Measurements from ENCODE around the gene TAAR1. TPM values are rescaled to one million over a fixed set of nuclear protein-coding genes. Genes with fewer than 3 reads are reported as not detected.
A peak's percentile ranks its signal among the peaks of the same experiment; 100 is the strongest.

TAAR1 gene
- total RNA-seq, 1 experiment from 2014 or later = not detected

DNA sequence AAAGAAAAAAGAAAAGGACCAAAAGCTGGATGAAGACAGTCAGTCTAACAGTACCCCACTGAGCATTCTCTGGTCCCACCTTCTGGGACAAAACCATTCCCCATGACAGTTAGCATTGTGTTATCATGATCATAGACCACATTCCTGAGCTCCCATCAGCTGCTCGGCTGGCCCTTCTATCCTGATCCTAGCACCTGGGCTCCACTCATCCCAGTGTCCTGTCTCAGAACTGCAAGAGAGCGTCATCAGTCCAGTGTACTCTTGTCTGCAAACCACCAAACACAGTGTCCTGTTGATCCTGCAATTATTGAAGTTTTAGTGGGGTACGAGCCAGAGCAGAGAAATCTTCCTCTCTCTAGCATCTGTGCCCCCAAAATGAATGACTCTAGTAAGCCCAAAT lies 16.0 kb upstream of the TAAR1 start:
- H3K4me3 ChIP-seq (replicated peaks in 1 of 2; ENCODE audit: low read depth in 1 of 2, low read length in 2 of 2) = no peak overlapping the region
- H3K9me2 ChIP-seq (ENCODE audit: insufficient read depth) = no peaks in the 10 kb centered on the region
- ChIA-PET RAD21 (ENCODE audit: low non-redundant PET in 1 of 2, low total read pairs in 2 of 2, uncharacterized antibody in 2 of 2, unreplicated experiment in 2 of 2) (no interaction called here), POLR2A (no interaction called here), CTCF (interaction anchor here (0.7 kb wide), 1 partner anchor 40 kb away, joined by 3 read pairs; no protein-coding TSS in a partner anchor)
- intact Hi-C loops (cut with micrococcal nuclease) = no loop called here
- no peaks in the 10 kb centered on the region for H3K36me3 ChIP-seq (ENCODE audit: control insufficient read depth in 1 of 2, insufficient read depth in 2 of 2, low read length in 2 of 2)
- peaks cover 0 to under 1% of the 10 kb centered on the region in 2 experiments; a peak in 2 of 4 replicates for H3K4me1 ChIP-seq (ENCODE audit: control insufficient read depth in 1 of 2, insufficient read depth in 2 of 2, low read length in 2 of 2)
- H3K27ac ChIP-seq (ENCODE audit: low read depth, low read length) = no peak overlapping the region
- peak; percentile 63; the same call in 1 of the 2 replicates for ATAC-seq
- no peaks in the 10 kb centered on the region for H3K79me2 ChIP-seq (ENCODE audit: insufficient read depth, low read length)
- H3K9ac ChIP-seq (ENCODE audit: low read length) = no peak overlapping the region
- H2AFZ ChIP-seq (ENCODE audit: low read depth, low read length, poor library complexity, severe bottlenecking) = no peak overlapping the region
- DNase-seq (ENCODE audit: low read depth, low spot score) = no peak
- H3K4me2 ChIP-seq (ENCODE audit: low read length) = no peak overlapping the region
- BruUV-seq (replicated peaks) = no TSS peak
- H3K27me3 ChIP-seq (ENCODE audit: insufficient read depth, low read length) = no peaks in the 10 kb centered on the region
- TF ChIP-seq SRF (IDR thresholded peaks at IDR 0.05; ENCODE audit: low read depth) = no peak
- H4K20me1 ChIP-seq (ENCODE audit: insufficient read depth) = no peaks in the 10 kb centered on the region
- H3K9me3 ChIP-seq (ENCODE audit: control insufficient read depth in 1 of 2, insufficient read depth in 1 of 2, low read depth in 1 of 2, low read length in 2 of 2) = no peaks in the 10 kb centered on the region

DNA sequence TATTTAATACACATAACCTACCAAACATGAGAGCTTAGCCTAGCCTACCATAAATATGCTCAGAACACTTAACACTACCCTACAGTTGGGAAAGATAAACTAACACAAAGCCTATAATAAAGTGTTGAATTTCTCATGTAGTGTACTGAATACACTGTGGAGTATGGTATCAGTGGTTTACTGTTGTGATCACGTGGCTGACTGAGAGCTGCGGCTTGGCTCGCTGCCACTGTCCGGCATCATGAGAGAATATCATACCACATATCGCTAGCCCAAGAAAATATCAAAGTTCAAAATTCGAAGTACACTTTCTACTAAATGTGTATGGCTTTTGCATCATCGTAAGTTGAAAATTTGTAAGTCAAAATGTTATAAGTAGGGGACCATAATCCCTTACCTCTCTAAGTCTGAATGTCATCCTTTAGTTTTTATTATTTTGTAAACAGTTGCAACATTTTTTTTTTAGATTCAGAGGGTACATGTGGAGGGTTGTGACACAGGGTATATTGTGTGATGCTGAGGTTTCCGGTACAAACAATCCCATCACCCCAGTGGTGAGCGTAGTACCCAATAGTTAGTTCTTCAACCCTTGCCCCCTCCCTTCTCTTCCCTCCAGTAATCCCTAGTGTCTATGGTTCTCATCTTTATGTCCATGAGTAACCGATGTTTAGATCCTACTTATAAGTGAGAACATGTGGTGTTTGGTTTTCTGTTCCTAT lies 14.6 kb upstream of the TAAR1 start:
- TF ChIP-seq ZFX (IDR thresholded peaks at IDR 0.05) = no peak
- no peak for TF ChIP-seq EZH2 (IDR thresholded peaks at IDR 0.05)
- TF ChIP-seq POLR2AphosphoS5 (IDR thresholded peaks at IDR 0.05; ENCODE audit: low read depth, low read length) = no peak
- TF ChIP-seq FOSL1 (IDR thresholded peaks at IDR 0.05; ENCODE audit: low read depth) = no peak
- TF ChIP-seq, protein P1, sequence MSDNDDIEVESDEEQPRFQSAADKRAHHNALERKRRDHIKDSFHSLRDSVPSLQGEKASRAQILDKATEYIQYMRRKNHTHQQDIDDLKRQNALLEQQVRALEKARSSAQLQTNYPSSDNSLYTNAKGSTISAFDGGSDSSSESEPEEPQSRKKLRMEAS (IDR thresholded peaks at IDR 0.05) = no peak
- Histone ChIP-seq H3K9me2 (ENCODE audit: insufficient read depth) (no peaks in the 10 kb centered on the region), H3K9ac (ENCODE audit: low read length) (no peak overlapping the region), H4K20me1 (ENCODE audit: insufficient read depth) (no peaks in the 10 kb centered on the region), H3K27me3 (ENCODE audit: insufficient read depth, low read length) (no peaks in the 10 kb centered on the region), H3K27ac (ENCODE audit: low read depth, low read length) (no peak overlapping the region), H3K4me2 (ENCODE audit: low read length) (no peak overlapping the region), H3K4me1 (ENCODE audit: control insufficient read depth in 1 of 2, insufficient read depth in 2 of 2, low read length in 2 of 2) (peaks cover 0 to 4% of the 10 kb centered on the region in 2 experiments; a peak in 2 of 4 replicates), H2AFZ (ENCODE audit: low read depth, low read length, poor library complexity, severe bottlenecking) (no peak overlapping the region), H3K4me3 (replicated peaks in 1 of 2; ENCODE audit: low read depth in 1 of 2, low read length in 2 of 2) (no peak overlapping the region), H3K79me2 (ENCODE audit: insufficient read depth, low read length) (no peaks in the 10 kb centered on the region), H3K36me3 (ENCODE audit: control insufficient read depth in 1 of 2, insufficient read depth in 2 of 2, low read length in 2 of 2) (no peaks in the 10 kb centered on the region), H3K9me3 (ENCODE audit: control insufficient read depth in 1 of 2, insufficient read depth in 1 of 2, low read depth in 1 of 2, low read length in 2 of 2) (no peaks in the 10 kb centered on the region)
- DNase-seq (ENCODE audit: low read depth, low spot score) (no peak), ATAC-seq (no peak)
- no TSS peak for BruUV-seq (replicated peaks)
- ChIA-PET RAD21 (ENCODE audit: low non-redundant PET in 1 of 2, low total read pairs in 2 of 2, uncharacterized antibody in 2 of 2, unreplicated experiment in 2 of 2) (no interaction called here), CTCF (no interaction called here), POLR2A (no interaction called here)
- intact Hi-C loops (cut with micrococcal nuclease) = no loop called here
